ENCODE measurements around the gene DPYSL4.

DNA sequence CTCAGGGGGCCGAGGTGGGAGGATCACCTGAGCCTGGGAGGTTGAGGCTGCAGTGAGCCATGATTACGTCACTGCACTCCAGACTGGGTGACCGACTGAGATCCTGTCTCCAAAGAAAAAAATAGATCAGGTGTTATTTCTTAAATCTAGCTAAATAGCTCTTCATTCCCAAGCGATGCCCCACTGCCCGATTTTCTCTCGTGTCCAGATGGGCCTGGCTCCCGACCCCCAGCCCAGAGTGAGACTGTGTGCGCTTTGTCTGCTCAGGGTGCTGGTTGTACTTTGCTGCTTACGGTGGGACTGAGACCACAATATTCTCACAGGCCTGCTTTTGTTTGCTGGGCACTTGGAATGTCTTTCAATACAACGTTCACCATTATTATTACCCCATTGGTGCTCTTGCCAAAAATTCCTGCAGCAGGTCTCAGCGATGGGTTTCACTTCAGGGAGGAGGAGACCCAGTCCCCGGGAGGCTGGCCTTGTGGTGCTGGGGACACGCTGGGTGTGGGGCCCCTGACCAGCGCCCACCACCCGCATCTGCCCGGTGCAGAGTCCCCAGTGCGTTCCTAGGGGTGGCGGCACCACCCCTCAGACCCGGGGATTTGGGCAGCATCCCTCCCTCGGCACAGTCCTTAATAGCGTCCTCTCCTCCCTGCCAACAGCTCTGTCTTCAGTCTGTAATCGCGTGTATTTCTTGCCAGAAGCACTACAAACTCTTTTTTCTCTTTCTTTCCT lies 20.4 kb upstream of the DPYSL4 start:
- TF ChIP-seq POLR2AphosphoS5 (IDR thresholded peaks at IDR 0.05; ENCODE audit: low read depth, low read length) (no peak), SIN3A (IDR thresholded peaks at IDR 0.05; ENCODE audit: borderline replicate concordance, insufficient read depth, low read length) (no peak), TAF1 (IDR thresholded peaks at IDR 0.05; ENCODE audit: borderline replicate concordance, insufficient read depth, low read length) (no peak)
- TF ChIP-seq, protein P1, sequence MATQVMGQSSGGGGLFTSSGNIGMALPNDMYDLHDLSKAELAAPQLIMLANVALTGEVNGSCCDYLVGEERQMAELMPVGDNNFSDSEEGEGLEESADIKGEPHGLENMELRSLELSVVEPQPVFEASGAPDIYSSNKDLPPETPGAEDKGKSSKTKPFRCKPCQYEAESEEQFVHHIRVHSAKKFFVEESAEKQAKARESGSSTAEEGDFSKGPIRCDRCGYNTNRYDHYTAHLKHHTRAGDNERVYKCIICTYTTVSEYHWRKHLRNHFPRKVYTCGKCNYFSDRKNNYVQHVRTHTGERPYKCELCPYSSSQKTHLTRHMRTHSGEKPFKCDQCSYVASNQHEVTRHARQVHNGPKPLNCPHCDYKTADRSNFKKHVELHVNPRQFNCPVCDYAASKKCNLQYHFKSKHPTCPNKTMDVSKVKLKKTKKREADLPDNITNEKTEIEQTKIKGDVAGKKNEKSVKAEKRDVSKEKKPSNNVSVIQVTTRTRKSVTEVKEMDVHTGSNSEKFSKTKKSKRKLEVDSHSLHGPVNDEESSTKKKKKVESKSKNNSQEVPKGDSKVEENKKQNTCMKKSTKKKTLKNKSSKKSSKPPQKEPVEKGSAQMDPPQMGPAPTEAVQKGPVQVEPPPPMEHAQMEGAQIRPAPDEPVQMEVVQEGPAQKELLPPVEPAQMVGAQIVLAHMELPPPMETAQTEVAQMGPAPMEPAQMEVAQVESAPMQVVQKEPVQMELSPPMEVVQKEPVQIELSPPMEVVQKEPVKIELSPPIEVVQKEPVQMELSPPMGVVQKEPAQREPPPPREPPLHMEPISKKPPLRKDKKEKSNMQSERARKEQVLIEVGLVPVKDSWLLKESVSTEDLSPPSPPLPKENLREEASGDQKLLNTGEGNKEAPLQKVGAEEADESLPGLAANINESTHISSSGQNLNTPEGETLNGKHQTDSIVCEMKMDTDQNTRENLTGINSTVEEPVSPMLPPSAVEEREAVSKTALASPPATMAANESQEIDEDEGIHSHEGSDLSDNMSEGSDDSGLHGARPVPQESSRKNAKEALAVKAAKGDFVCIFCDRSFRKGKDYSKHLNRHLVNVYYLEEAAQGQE (IDR thresholded peaks at IDR 0.05; ENCODE audit: insufficient read depth in 1 of 2, low read depth in 2 of 2, low read length in 2 of 2), result no peak

All from PFSK-1 (cell line).